Heart left ventricle (tissue), 16 donors: ENCODE data around the gene C18orf32. TPM values are rescaled to one million over a fixed set of nuclear protein-coding genes. Genes with fewer than 3 reads are reported as not detected.
A peak's percentile ranks its signal among the peaks of the same experiment; 100 is the strongest.

Source experiments
- ATAC-seq, 4 donors: fragments of 200-7000 bp; cut with Tn5 transposase; one replicate each; pipeline ENCODE4 v1.9.1; 2020 to 2022; ENCODE audit warnings: moderate library complexity in 4 of 4, mild to moderate bottlenecking in 3 of 4, moderate number of reproducible peaks in 1 of 4
- DNase-seq, 5 donors: peaks; one replicate each; pipeline ENCODE4 v3.0.0-alpha.2; 2020
- H3K27ac ChIP-seq, 12 donors: fragments of 200-600 bp; sonication (generic) in 4 of 12; one replicate each; pipeline versions ENCODE4 v1.5.0 to v1.8.0; 2016 to 2022; ENCODE audit warnings: mild to moderate bottlenecking in 2 of 12
- H3K27me3 ChIP-seq, 9 donors: fragments of 200-600 bp; sonication (generic) in 2 of 9; one replicate each; pipeline versions ENCODE4 v1.5.1 to v1.8.0; 2016 to 2022; ENCODE audit warnings: mild to moderate bottlenecking in 3 of 9
- H3K36me3 ChIP-seq, 9 donors: fragments of 200-600 bp; sonication (generic) in 2 of 9; one replicate each; pipeline versions ENCODE4 v1.5.0 to v1.8.0; 2018 to 2022; ENCODE audit warnings: mild to moderate bottlenecking in 2 of 9
- H3K4me1 ChIP-seq, 12 donors: fragments of 200-600 bp; sonication (generic) in 4 of 12; one replicate each; pipeline versions ENCODE4 v1.5.0 to v1.8.0; 2016 to 2022; ENCODE audit warnings: mild to moderate bottlenecking in 3 of 12
- H3K4me3 ChIP-seq, 12 donors: fragments of 200-600 bp; sonication (generic) in 4 of 12; one replicate each; pipeline versions ENCODE4 v1.5.0 to v1.8.0; 2017 to 2022; ENCODE audit warnings: mild to moderate bottlenecking in 9 of 12, moderate library complexity in 4 of 12
- H3K9me3 ChIP-seq, 12 donors: fragments of 200-600 bp; sonication (generic) in 4 of 12; one replicate each; pipeline versions ENCODE4 v1.5.0 to v1.8.0; 2016 to 2022; ENCODE audit warnings: mild to moderate bottlenecking in 1 of 12
- POLR2A ChIP-seq, 2 donors: fragments of 450-650 bp; IDR thresholded peaks; one replicate each; pipeline ENCODE4 v1.6.1; 2017; ENCODE audit warnings: antibody characterized with exemption in 2 of 2, mild to moderate bottlenecking in 2 of 2, moderate library complexity in 2 of 2
- WGBS, 4 donors: extraction: QIAGEN DNeasy Blood & Tissue Kit in 2 of 4; methylation state at CpG; one replicate each; pipeline versions ENCODE4 v1.1.5 to v1.1.7; 2013 to 2018; 5-methylcytosine and 5-hydroxymethylcytosine counted together
- intact Hi-C, 10 donors: fragments of 100-400 bp; cut with DNase I; formaldehyde crosslinking; loops; one replicate each; pipeline versions ENCODE4 v1.11.1 to v1.14.2; 2022
- polyA plus RNA-seq, 2 donors: library from polyadenylated mRNA; stranded (reverse); fragments of 200-250 nt; gene quantifications; one replicate each; pipeline ENCODE4 v1.2.3, GENCODE V29; 2013
- total RNA-seq, 9 donors: library from RNA; depleted of rRNA in 2 of 9; stranded (reverse); fragments of >200 nt in 2 of 9; fragmentation: NEBNext Ultra II Directional in 3 of 9; extraction: Animal tissue kit (Norgen Biotek cat#: 25700) in 3 of 9; gene quantifications; one replicate each; pipeline versions ENCODE4 v1.1.0 to v1.2.4, GENCODE V29; 2016 to 2023
- TF ChIP-seq, protein P1 (sequence below), 12 donors: fragments of 200-600 bp; sonication (generic) in 4 of 12; IDR thresholded peaks; one replicate each; pipeline versions ENCODE4 v1.5.0 to v1.8.0; 2018 to 2022; ENCODE audit warnings: antibody characterized with exemption in 12 of 12, mild to moderate bottlenecking in 5 of 12
- donor health status: ischemic (EF 13 %, LVEDD 7.1; RV severe dilation, severe dysfunction).
- donor health status: healthy with polysubstance abuse.
- donor health status: DM: no; HTN: yes; CAD: no.
- donor health status: DM: no; HTN: no; CAD: no.
- donor health status: ischemic (EF 25% LVEDD 6.9; RV normal size, moderate dysfunction).
- donor health status: ischemic (EF 25% LVEDD 5.7; RV mildly dilated, moderate dysfunction).
- donor health status: healthy.
- donor health status: DM: yes; HTN: yes; CAD: no.
- donor health status: ischemic (EF 35%, LVEDD 5.7; RV mildly dilated, moderate dysfunction).
- donor health status: nonischemic (EF 11% LVEDD 7.7; RV severe dilation, severe dysfunction).
- donor health status: DM: yes; HTN: yes; CAD: no.
- donor health status: PGD.
- donor health status: ischemic (EF 29% LVEDD 5.4; RV normal size, mild dysfunction).
- donor health status: nonischemic (EF 23%, LVEDD 6.1; RV moderate dilation, normal function).

C18orf32 gene
- total and polyA plus RNA-seq, 11 donors: 17.6 to 68.8 (median 41.8) TPM

DNA sequence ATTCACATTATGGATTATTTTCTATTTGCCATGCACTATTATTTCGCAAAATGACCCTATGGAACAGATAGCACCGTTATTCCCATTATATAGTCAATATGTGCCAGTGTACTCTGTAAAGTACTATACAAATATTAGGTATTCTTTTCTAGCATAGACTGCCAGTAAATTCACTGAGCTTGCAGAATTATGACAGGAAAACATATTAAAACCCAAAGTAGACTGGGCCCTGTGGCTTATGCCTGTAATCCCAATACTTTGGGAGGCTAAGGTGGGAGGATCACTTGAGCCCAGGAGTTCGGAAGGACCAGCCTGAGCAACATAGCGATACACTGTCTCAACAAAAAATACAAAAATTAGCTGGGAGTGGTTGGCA, 25.4 kb downstream of the C18orf32 start:
- TF ChIP-seq, protein P1, sequence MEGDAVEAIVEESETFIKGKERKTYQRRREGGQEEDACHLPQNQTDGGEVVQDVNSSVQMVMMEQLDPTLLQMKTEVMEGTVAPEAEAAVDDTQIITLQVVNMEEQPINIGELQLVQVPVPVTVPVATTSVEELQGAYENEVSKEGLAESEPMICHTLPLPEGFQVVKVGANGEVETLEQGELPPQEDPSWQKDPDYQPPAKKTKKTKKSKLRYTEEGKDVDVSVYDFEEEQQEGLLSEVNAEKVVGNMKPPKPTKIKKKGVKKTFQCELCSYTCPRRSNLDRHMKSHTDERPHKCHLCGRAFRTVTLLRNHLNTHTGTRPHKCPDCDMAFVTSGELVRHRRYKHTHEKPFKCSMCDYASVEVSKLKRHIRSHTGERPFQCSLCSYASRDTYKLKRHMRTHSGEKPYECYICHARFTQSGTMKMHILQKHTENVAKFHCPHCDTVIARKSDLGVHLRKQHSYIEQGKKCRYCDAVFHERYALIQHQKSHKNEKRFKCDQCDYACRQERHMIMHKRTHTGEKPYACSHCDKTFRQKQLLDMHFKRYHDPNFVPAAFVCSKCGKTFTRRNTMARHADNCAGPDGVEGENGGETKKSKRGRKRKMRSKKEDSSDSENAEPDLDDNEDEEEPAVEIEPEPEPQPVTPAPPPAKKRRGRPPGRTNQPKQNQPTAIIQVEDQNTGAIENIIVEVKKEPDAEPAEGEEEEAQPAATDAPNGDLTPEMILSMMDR (IDR thresholded peaks at IDR 0.05): no peak
- Histone ChIP-seq H3K4me1 (peaks cover 0 to 34% (median 15%) of the 10 kb centered on the region in 12 donors), H3K27me3 (no peaks in the 10 kb centered on the region), H3K4me3 (peak overlapping the region in 1 of 12 donors; percentile 95), H3K36me3 (no peaks in the 10 kb centered on the region), H3K27ac (no peak overlapping the region), H3K9me3 (no peaks in the 10 kb centered on the region)
- no peak for ATAC-seq
- 94 to 99% (median 98%) methylated on average over 4 of the region's 4 CpGs for WGBS, 4 donors
- intact Hi-C loops: no loop called here
- DNase-seq: no peak

GRCh38 chr18:49460976-49461601, 25.9 kb downstream of the C18orf32 start:
- Histone ChIP-seq H3K4me3 (peak overlapping the region; percentile 76 to 99 (median 88)), H3K9me3 (no peaks in the 10 kb centered on the region), H3K27me3 (no peaks in the 10 kb centered on the region), H3K36me3 (no peaks in the 10 kb centered on the region), H3K27ac (peak overlapping the region in 11 of 12 donors; percentile 73 to 95 (median 88)), H3K4me1 (peaks cover 0 to 34% (median 15%) of the 10 kb centered on the region in 12 donors)
- intact Hi-C loops: no loop called here
- TF ChIP-seq, protein P1 (IDR thresholded peaks at IDR 0.05): no peak
- TF ChIP-seq POLR2A (IDR thresholded peaks at IDR 0.05): no peak
- ATAC-seq (peak in 1 of 4 donors; percentile 1), DNase-seq (no peak)
- 34 to 59% (median 46%) methylated on average over 19 of the region's 19 CpGs for WGBS, 4 donors

GRCh38 chr18:49459404-49460171, 27.4 kb downstream of the C18orf32 start:
- 22 to 30% (median 28%) methylated on average over 16 of the region's 16 CpGs for WGBS, 4 donors
- H3K9me3 ChIP-seq: no peaks in the 10 kb centered on the region
- no peak for DNase-seq

More at GRCh38 chr18:49459404-49460171, 27.4 kb downstream of the C18orf32 start:
- H3K27me3 ChIP-seq: no peaks in the 10 kb centered on the region
- TF ChIP-seq, protein P1 (IDR thresholded peaks at IDR 0.05): no peak
- TF ChIP-seq POLR2A (IDR thresholded peaks at IDR 0.05): no peak
- peak overlapping the region in 11 of 12 donors; percentile 73 to 95 (median 88) for H3K27ac ChIP-seq
- intact Hi-C loops: loop anchor here in 1 of 10 donors (10.0 kb wide), 1 partner anchor 785 kb away; no protein-coding TSS in a partner anchor
- ATAC-seq: no peak
- H3K4me3 ChIP-seq: peak overlapping the region; percentile 76 to 99 (median 88)
- no peaks in the 10 kb centered on the region for H3K36me3 ChIP-seq
- peaks cover 0 to 34% (median 15%) of the 10 kb centered on the region in 12 donors for H3K4me1 ChIP-seq
